Spleen (tissue), 11 donors: ENCODE measurements around the gene ACAN. TPM values are rescaled to one million over a fixed set of nuclear protein-coding genes. Genes with fewer than 3 reads are reported as not detected.

Source experiments
- DNase-seq: peaks from one replicate; pipeline ENCODE4 v3.0.0-alpha.2; 2020
- H3K27ac ChIP-seq, 8 donors: fragments of 200-600 bp; sonication (generic) in 7 of 8; 1 replicate in 4 of 8; 2 replicates in 4 of 8; pipeline versions ENCODE4 v1.5.0 to v1.8.0; 2016 to 2021; ENCODE audit warnings: inconsistent platforms in 4 of 8, mild to moderate bottlenecking in 4 of 8, moderate library complexity in 1 of 8
- H3K27me3 ChIP-seq, 7 donors: fragments of 200-600 bp; sonication (generic) in 6 of 7; replicated peaks in 1 of 7; 1 replicate in 4 of 7; 2 replicates in 3 of 7; pipeline versions ENCODE4 v1.5.0 to v1.8.0; 2016 to 2021; ENCODE audit warnings: inconsistent platforms in 3 of 7, mild to moderate bottlenecking in 1 of 7
- H3K36me3 ChIP-seq, 6 donors: fragments of 200-600 bp; sonication (generic) in 5 of 6; 1 replicate in 4 of 6; 2 replicates in 2 of 6; pipeline versions ENCODE4 v1.5.0 to v1.8.0; 2016 to 2021; ENCODE audit warnings: inconsistent platforms in 2 of 6
- H3K4me1 ChIP-seq, 6 donors: fragments of 200-600 bp; sonication (generic) in 5 of 6; 1 replicate in 3 of 6; 2 replicates in 3 of 6; pipeline versions ENCODE4 v1.5.0 to v1.8.0; 2016 to 2021; ENCODE audit warnings: inconsistent platforms in 3 of 6
- H3K4me3 ChIP-seq, 8 donors: fragments of 200-600 bp; sonication (generic) in 7 of 8; 1 replicate in 4 of 8; 2 replicates in 4 of 8; pipeline versions ENCODE4 v1.5.0 to v1.8.0; 2016 to 2021; ENCODE audit warnings: inconsistent platforms in 4 of 8, mild to moderate bottlenecking in 4 of 8, moderate library complexity in 2 of 8
- H3K9me3 ChIP-seq, 8 donors: fragments of 200-600 bp; sonication (generic) in 7 of 8; 1 replicate in 4 of 8; 2 replicates in 4 of 8; pipeline versions ENCODE4 v1.5.0 to v1.8.0; 2016 to 2021; ENCODE audit warnings: inconsistent platforms in 4 of 8
- POLR2A ChIP-seq, 3 donors: fragments of 450-650 bp; IDR thresholded peaks; one replicate each; pipeline ENCODE4 v1.5.1; 2017; ENCODE audit warnings: antibody characterized with exemption in 3 of 3, mild to moderate bottlenecking in 1 of 3
- POLR2AphosphoS5 ChIP-seq, 3 donors: sonication (generic); formaldehyde crosslinking; IDR thresholded peaks; one replicate each; pipeline ENCODE4 v1.5.1; 2017; ENCODE audit warnings: antibody characterized with exemption in 3 of 3
- WGBS, 5 donors: extraction: QIAGEN DNeasy Blood & Tissue Kit in 3 of 5; methylation state at CpG; one replicate each; pipeline versions ENCODE4 v1.1.5 to v1.1.7; 2013 to 2018; 5-methylcytosine and 5-hydroxymethylcytosine counted together
- intact Hi-C: fragments of 100-400 bp; cut with DNase I; formaldehyde crosslinking; loops from one replicate; pipeline ENCODE4 v1.15.0; 2023; ENCODE audit warnings: low total_unique reads
- polyA plus RNA-seq, 3 donors: library from polyadenylated mRNA; stranded (reverse); fragments of 200-250 nt; gene quantifications; one replicate each; pipeline ENCODE4 v1.2.1, GENCODE V29; 2013
- total RNA-seq, 7 donors: library from RNA; depleted of rRNA in 3 of 7; stranded (reverse); fragments of >200 nt in 3 of 7; fragmentation: NEBNext Ultra II Directional in 4 of 7; extraction: Animal tissue kit (Norgen Biotek cat#: 25700) in 4 of 7; gene quantifications; one replicate each; pipeline versions ENCODE4 v1.1.0 to v1.2.1, GENCODE V29; 2016 to 2021
- TF ChIP-seq, protein P1 (sequence below), 11 experiments: fragments of 200-600 bp in 7 of 11; fragments of 450-650 bp in 4 of 11; sonication (generic) in 4 of 11; IDR thresholded peaks in 8 of 11; conservative IDR thresholded peaks in 3 of 11; 1 replicate in 7 of 11; 2 replicates in 4 of 11; pipeline versions ENCODE4 v1.4.0 to v1.8.0; 2016 to 2021; ENCODE audit warnings: antibody characterized with exemption in 11 of 11, inconsistent platforms in 4 of 11, mild to moderate bottlenecking in 1 of 11
- donor health status: healthy with polysubstance abuse.
- donor health status: DM: no; HTN: no; CAD: no; lungs with moderate emphysema.
- donor health status: DM: no; HTN: no; CAD: no.
- donor health status: Bipolar disorder and iron deficiency.
- donor health status: healthy.
- donor health status: DM: no; HTN: no; CAD: no.
- donor health status: DM: yes; HTN: yes; CAD: no.

The ACAN gene
- total and polyA plus RNA-seq, 10 donors, result 0.09 to 2.1 (median 0.87) TPM

- Histone ChIP-seq H3K27me3 (peaks cover 0 to 13% (median 0%) of the 10 kb centered on the region in 7 donors), H3K36me3 (no peaks in the 10 kb centered on the region), H3K9me3 (no peaks in the 10 kb centered on the region), H3K27ac (no peak overlapping the region), H3K4me1 (no peaks in the 10 kb centered on the region), H3K4me3 (no peak overlapping the region)
- TF ChIP-seq POLR2A (IDR thresholded peaks at IDR 0.05) (no peak), POLR2AphosphoS5 (IDR thresholded peaks at IDR 0.05) (no peak)
- TF ChIP-seq, protein P1, sequence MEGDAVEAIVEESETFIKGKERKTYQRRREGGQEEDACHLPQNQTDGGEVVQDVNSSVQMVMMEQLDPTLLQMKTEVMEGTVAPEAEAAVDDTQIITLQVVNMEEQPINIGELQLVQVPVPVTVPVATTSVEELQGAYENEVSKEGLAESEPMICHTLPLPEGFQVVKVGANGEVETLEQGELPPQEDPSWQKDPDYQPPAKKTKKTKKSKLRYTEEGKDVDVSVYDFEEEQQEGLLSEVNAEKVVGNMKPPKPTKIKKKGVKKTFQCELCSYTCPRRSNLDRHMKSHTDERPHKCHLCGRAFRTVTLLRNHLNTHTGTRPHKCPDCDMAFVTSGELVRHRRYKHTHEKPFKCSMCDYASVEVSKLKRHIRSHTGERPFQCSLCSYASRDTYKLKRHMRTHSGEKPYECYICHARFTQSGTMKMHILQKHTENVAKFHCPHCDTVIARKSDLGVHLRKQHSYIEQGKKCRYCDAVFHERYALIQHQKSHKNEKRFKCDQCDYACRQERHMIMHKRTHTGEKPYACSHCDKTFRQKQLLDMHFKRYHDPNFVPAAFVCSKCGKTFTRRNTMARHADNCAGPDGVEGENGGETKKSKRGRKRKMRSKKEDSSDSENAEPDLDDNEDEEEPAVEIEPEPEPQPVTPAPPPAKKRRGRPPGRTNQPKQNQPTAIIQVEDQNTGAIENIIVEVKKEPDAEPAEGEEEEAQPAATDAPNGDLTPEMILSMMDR (IDR thresholded peaks at IDR 0.05 in 8 of 11, conservative IDR thresholded peaks at IDR 0.05 in 3 of 11), result no peak
- intact Hi-C loops, result no loop called here
- WGBS, 5 donors, result 77 to 92% (median 82%) methylated on average over 2 to 4 of the region's 4 CpGs
- DNase-seq, result no peak
These were observed 38.9 kb downstream of the ACAN start for GRCh38 chr15:88842156-88842555.

- DNase-seq, result no peak
- no peak overlapping the region for H3K4me3 ChIP-seq
- WGBS, 5 donors, result 91 to 96% (median 92%) methylated on average over 12 to 21 of the region's 21 CpGs
- intact Hi-C loops, result no loop called here
- no peaks in the 10 kb centered on the region for H3K36me3 ChIP-seq
- TF ChIP-seq POLR2AphosphoS5 (IDR thresholded peaks at IDR 0.05) (no peak), POLR2A (IDR thresholded peaks at IDR 0.05) (no peak)
- TF ChIP-seq, protein P1 (IDR thresholded peaks at IDR 0.05 in 8 of 11, conservative IDR thresholded peaks at IDR 0.05 in 3 of 11), result no peak
- no peaks in the 10 kb centered on the region for H3K9me3 ChIP-seq
- H3K4me1 ChIP-seq, result no peaks in the 10 kb centered on the region
- peaks cover 0 to 11% (median 0%) of the 10 kb centered on the region in 7 donors for H3K27me3 ChIP-seq
- H3K27ac ChIP-seq, result no peak overlapping the region
These were observed 40.1 kb downstream of the ACAN start for GRCh38 chr15:88843334-88843733.

- H3K9me3 ChIP-seq, result no peaks in the 10 kb centered on the region
- intact Hi-C loops, result no loop called here
- H3K4me1 ChIP-seq, result no peaks in the 10 kb centered on the region
- H3K36me3 ChIP-seq, result no peaks in the 10 kb centered on the region
- no peak overlapping the region for H3K4me3 ChIP-seq
- TF ChIP-seq, protein P1 (IDR thresholded peaks at IDR 0.05 in 8 of 11, conservative IDR thresholded peaks at IDR 0.05 in 3 of 11), result no peak
- TF ChIP-seq POLR2A (IDR thresholded peaks at IDR 0.05) (no peak), POLR2AphosphoS5 (IDR thresholded peaks at IDR 0.05) (no peak)
- DNase-seq, result no peak
- 41 to 57% (median 44%) methylated on average over 5 of the region's 5 CpGs for WGBS, 5 donors
- no peak overlapping the region for H3K27ac ChIP-seq
- H3K27me3 ChIP-seq, result peaks cover 0 to 8% (median 0%) of the 10 kb centered on the region in 7 donors
These were observed 41.6 kb downstream of the ACAN start for GRCh38 chr15:88844749-88845386.

GRCh38 chr15:88845616-88846015, 42.4 kb downstream of the ACAN start:
- Histone ChIP-seq H3K9me3 (no peaks in the 10 kb centered on the region), H3K4me1 (no peaks in the 10 kb centered on the region), H3K27ac (no peak overlapping the region), H3K27me3 (peaks cover 0 to 8% (median 0%) of the 10 kb centered on the region in 7 donors), H3K4me3 (no peak overlapping the region), H3K36me3 (no peaks in the 10 kb centered on the region)
- TF ChIP-seq POLR2A (IDR thresholded peaks at IDR 0.05), result no peak
- TF ChIP-seq, protein P1 (IDR thresholded peaks at IDR 0.05 in 8 of 11, conservative IDR thresholded peaks at IDR 0.05 in 3 of 11), result no peak
- no peak for TF ChIP-seq POLR2AphosphoS5 (IDR thresholded peaks at IDR 0.05)
- WGBS, 5 donors, result 88 to 93% (median 91%) methylated on average over 15 of the region's 15 CpGs
- no peak for DNase-seq
- intact Hi-C loops, result no loop called here
